Keratinocyte (primary cell): ENCODE results near the gene CLDN6. TPM values are rescaled to one million over a fixed set of nuclear protein-coding genes. Genes with fewer than 3 reads are reported as not detected.

ENCODE experiments used
- DNase-seq: peaks from one replicate; pipeline ENCODE4 v3.0.0-alpha.2; 2011; ENCODE audit warnings: low read depth, missing footprints, low spot score
- FAIRE-seq: peaks from 2 replicates; lab custom pipeline; 2011; peaks lifted over from hg19 to GRCh38; lab: Jason Lieb, UNC
- H2AFZ ChIP-seq: 2 replicates; pipeline ENCODE4 v1.6.0; 2012; ENCODE audit warnings: low read length, control low read depth, inconsistent platforms; ENCODE audit not compliant: control insufficient read depth
- H3K27ac ChIP-seq: 2 replicates; pipeline ENCODE4 v1.5.1; 2011; ENCODE audit warnings: low read length; ENCODE audit not compliant: control insufficient read depth, insufficient read depth
- H3K27me3 ChIP-seq: 3 replicates; pipeline ENCODE4 v1.6.0; 2011; ENCODE audit warnings: low read length; ENCODE audit not compliant: control insufficient read depth, insufficient read depth; ENCODE audit errors: extremely low read depth
- H3K36me3 ChIP-seq, 2 experiments: 2 replicates in 1 of 2; 3 replicates in 1 of 2; pipeline ENCODE4 v1.5.1; 2011; ENCODE audit warnings: low read length in 2 of 2, mild to moderate bottlenecking in 1 of 2; ENCODE audit not compliant: control insufficient read depth in 2 of 2, insufficient read depth in 2 of 2; ENCODE audit errors: extremely low read depth in 1 of 2
- H3K4me1 ChIP-seq: 3 replicates; pipeline ENCODE4 v1.5.1; 2011; ENCODE audit warnings: low read length; ENCODE audit not compliant: control insufficient read depth, insufficient read depth; ENCODE audit errors: extremely low read depth
- H3K4me2 ChIP-seq: 3 replicates; pipeline ENCODE4 v1.6.0; 2011; ENCODE audit warnings: low read depth, low read length; ENCODE audit not compliant: control insufficient read depth, insufficient read depth; ENCODE audit errors: extremely low read depth
- H3K4me3 ChIP-seq, 3 experiments: fragments of 200-600 bp in 1 of 3; sonication (generic) in 1 of 3; 2 replicates in 2 of 3; 3 replicates in 1 of 3; pipeline ENCODE4 v1.5.1; 2011 to 2016; ENCODE audit warnings: low read length in 3 of 3, mild to moderate bottlenecking in 3 of 3, control low read depth in 2 of 3, inconsistent platforms in 1 of 3, low read depth in 1 of 3, mixed read lengths in 1 of 3, mixed run types in 1 of 3, moderate library complexity in 1 of 3; ENCODE audit not compliant: control insufficient read depth in 2 of 3, insufficient read depth in 2 of 3; ENCODE audit errors: extremely low read depth in 1 of 3
- H3K79me2 ChIP-seq: 2 replicates; pipeline ENCODE4 v1.6.0; 2012; ENCODE audit warnings: low read length; ENCODE audit not compliant: control insufficient read depth, insufficient read depth
- H3K9ac ChIP-seq: 3 replicates; pipeline ENCODE4 v1.6.0; 2011; ENCODE audit warnings: low read length; ENCODE audit not compliant: control insufficient read depth, insufficient read depth; ENCODE audit errors: extremely low read depth
- H3K9me1 ChIP-seq: 3 replicates; pipeline ENCODE4 v1.6.0; 2011; ENCODE audit warnings: low read length; ENCODE audit not compliant: control insufficient read depth, insufficient read depth; ENCODE audit errors: extremely low read depth
- H3K9me3 ChIP-seq: 2 replicates; pipeline ENCODE4 v1.5.1; 2012; ENCODE audit warnings: low read depth, low read length; ENCODE audit not compliant: control insufficient read depth
- H4K20me1 ChIP-seq: 3 replicates; pipeline ENCODE4 v1.6.0; 2011; ENCODE audit warnings: low read length; ENCODE audit not compliant: control insufficient read depth, insufficient read depth; ENCODE audit errors: extremely low read depth
- EZH2 ChIP-seq: IDR thresholded peaks from one replicate; pipeline ENCODE4 v1.6.1; 2012; ENCODE audit warnings: inconsistent platforms, mild to moderate bottlenecking, low read length, moderate library complexity
- dilution Hi-C: fragments of 300-500 bp; cut with MboI; formaldehyde crosslinking; loops from one replicate; pipeline ENCODE4 v1.7.0; 2020; ENCODE audit warnings: low sequenced_read_pairs; ENCODE audit not compliant: extremely low pct_ligation_motif_present
- polyA plus RNA-seq, 5 experiments: library from polyadenylated mRNA; depleted of rRNA in 3 of 5; stranded (reverse) in 3 of 5; stranded (forward) in 1 of 5; unstranded in 1 of 5; fragments of >200 nt; gene quantifications; 1 replicate in 1 of 5; 2 replicates in 3 of 5; 3 replicates in 1 of 5; pipeline versions ENCODE4 v1.2.1 to v1.2.3, GENCODE V29; 2011 to 2012; ENCODE audit warnings: missing spikeins in 2 of 5, low read depth in 1 of 5, low replicate concordance in 1 of 5
- TF ChIP-seq, protein P1 (sequence below), 3 experiments: IDR thresholded peaks in 1 of 3; conservative IDR thresholded peaks in 1 of 3; optimal IDR thresholded peaks in 1 of 3; 2 replicates in 2 of 3; 3 replicates in 1 of 3; pipeline versions ENCODE3 to v1.5.1; 2011; ENCODE audit warnings: low read length in 3 of 3, mild to moderate bottlenecking in 3 of 3, moderate library complexity in 2 of 3, control low read depth in 1 of 3, inconsistent platforms in 1 of 3; ENCODE audit not compliant: insufficient read depth in 2 of 3; ENCODE audit errors: extremely low read depth in 1 of 3

The CLDN6 gene
- polyA plus RNA-seq, 1 donor (not counting 4 experiments of a cell fraction or from before 2014, with no cell fraction given) = not detected

DNA sequence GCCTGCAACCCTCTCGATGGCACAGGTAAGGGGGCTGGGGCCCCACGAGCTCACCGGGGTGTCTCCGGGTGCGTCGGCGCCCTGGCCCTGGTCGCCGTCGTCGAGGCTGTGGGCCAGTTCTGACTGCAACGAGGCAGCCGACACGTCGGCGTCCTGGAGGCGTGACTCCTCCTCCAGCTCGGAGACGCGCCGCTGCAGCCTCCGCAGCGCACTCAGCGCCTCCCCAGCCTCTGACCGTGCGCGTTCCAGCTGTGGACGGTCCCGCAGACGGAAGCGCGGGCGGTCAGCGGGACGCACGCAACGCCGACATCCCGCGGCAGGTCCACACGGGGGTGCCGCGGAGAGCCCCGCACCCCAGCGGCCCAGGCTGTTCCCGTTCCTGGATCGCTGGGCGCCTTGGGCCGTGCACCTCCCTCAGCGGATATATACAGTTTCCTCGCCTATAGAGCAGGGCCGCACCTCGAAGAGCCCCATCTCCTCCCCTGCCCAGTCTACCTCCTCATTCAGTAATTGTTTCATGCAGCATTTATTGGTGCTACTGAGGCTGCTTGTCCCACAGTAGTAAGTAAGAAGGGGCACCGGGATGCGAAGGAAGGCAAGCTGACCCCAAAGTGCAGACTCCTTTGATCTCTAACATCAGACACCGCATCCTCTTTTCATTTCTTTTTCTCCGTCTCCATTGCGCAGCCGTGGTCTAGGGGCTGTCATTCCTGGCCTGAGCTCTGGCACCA is 11.7 kb upstream of the CLDN6 start:
- Histone ChIP-seq H3K4me2 (peak overlapping the region; percentile 58), H3K27me3 (peaks cover 19% of the 10 kb centered on the region)

GRCh38 chr16:3028716-3029319 is 10.8 kb upstream of the CLDN6 start:
- FAIRE-seq = no peak
- no peak for TF ChIP-seq EZH2
- TF ChIP-seq, protein P1, sequence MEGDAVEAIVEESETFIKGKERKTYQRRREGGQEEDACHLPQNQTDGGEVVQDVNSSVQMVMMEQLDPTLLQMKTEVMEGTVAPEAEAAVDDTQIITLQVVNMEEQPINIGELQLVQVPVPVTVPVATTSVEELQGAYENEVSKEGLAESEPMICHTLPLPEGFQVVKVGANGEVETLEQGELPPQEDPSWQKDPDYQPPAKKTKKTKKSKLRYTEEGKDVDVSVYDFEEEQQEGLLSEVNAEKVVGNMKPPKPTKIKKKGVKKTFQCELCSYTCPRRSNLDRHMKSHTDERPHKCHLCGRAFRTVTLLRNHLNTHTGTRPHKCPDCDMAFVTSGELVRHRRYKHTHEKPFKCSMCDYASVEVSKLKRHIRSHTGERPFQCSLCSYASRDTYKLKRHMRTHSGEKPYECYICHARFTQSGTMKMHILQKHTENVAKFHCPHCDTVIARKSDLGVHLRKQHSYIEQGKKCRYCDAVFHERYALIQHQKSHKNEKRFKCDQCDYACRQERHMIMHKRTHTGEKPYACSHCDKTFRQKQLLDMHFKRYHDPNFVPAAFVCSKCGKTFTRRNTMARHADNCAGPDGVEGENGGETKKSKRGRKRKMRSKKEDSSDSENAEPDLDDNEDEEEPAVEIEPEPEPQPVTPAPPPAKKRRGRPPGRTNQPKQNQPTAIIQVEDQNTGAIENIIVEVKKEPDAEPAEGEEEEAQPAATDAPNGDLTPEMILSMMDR (optimal IDR thresholded peaks at IDR 0.05 in 1 of 3, IDR thresholded peaks at IDR 0.05 in 1 of 3, conservative IDR thresholded peaks at IDR 0.05 in 1 of 3; ENCODE audit: extremely low read depth in 1 of 3, insufficient read depth in 2 of 3, low read length in 3 of 3) = no peak
- H4K20me1 ChIP-seq = no peaks in the 10 kb centered on the region
- H3K36me3 ChIP-seq = peaks cover 11 to 14% of the 10 kb centered on the region in 2 experiments
- peak overlapping the region; percentile 22 for H3K4me2 ChIP-seq
- peaks cover 19% of the 10 kb centered on the region for H3K27me3 ChIP-seq
- DNase-seq = no peak
- H3K27ac ChIP-seq = no peak overlapping the region
- H3K4me3 ChIP-seq = no peak overlapping the region
- H3K9me3 ChIP-seq = no peaks in the 10 kb centered on the region
- no peaks in the 10 kb centered on the region for H3K9me1 ChIP-seq
- no peaks in the 10 kb centered on the region for H3K79me2 ChIP-seq
- no peak overlapping the region for H2AFZ ChIP-seq
- H3K4me1 ChIP-seq = peaks cover 7% of the 10 kb centered on the region
- H3K9ac ChIP-seq = no peak overlapping the region
- dilution Hi-C loops = no loop called here

More for the DNA sequence above, 11.7 kb upstream of the CLDN6 start:
- H3K36me3 ChIP-seq = peaks cover 11 to 14% of the 10 kb centered on the region in 2 experiments
- dilution Hi-C loops = no loop called here
- DNase-seq (no peak), FAIRE-seq (no peak)
- peak overlapping the region; percentile 22 for H2AFZ ChIP-seq
- no peaks in the 10 kb centered on the region for H4K20me1 ChIP-seq
- no peaks in the 10 kb centered on the region for H3K9me3 ChIP-seq
- H3K9me1 ChIP-seq = no peaks in the 10 kb centered on the region
- no peak overlapping the region for H3K9ac ChIP-seq
- no peak overlapping the region for H3K4me3 ChIP-seq
- H3K4me1 ChIP-seq = peaks cover 7% of the 10 kb centered on the region
- H3K27ac ChIP-seq = no peak overlapping the region
- no peaks in the 10 kb centered on the region for H3K79me2 ChIP-seq
- TF ChIP-seq EZH2 = no peak
- TF ChIP-seq, protein P1 (optimal IDR thresholded peaks at IDR 0.05 in 1 of 3, IDR thresholded peaks at IDR 0.05 in 1 of 3, conservative IDR thresholded peaks at IDR 0.05 in 1 of 3; ENCODE audit: extremely low read depth in 1 of 3, insufficient read depth in 2 of 3, low read length in 3 of 3) = no peak
